HL-60/S4 treated with phorbol 12-myristate 13-acetate at 8.2 ng/mL for 4 days and 3 days (cell line): ENCODE results near the gene CAMK2N1.

Experiments
- in situ Hi-C: fragments of 300-500 bp; cut with MboI; formaldehyde crosslinking; loops from 2 replicates; pipeline ENCODE4 v1.15.0; 2022; ENCODE audit warnings: low sequenced_read_pairs

The CAMK2N1 gene

DNA sequence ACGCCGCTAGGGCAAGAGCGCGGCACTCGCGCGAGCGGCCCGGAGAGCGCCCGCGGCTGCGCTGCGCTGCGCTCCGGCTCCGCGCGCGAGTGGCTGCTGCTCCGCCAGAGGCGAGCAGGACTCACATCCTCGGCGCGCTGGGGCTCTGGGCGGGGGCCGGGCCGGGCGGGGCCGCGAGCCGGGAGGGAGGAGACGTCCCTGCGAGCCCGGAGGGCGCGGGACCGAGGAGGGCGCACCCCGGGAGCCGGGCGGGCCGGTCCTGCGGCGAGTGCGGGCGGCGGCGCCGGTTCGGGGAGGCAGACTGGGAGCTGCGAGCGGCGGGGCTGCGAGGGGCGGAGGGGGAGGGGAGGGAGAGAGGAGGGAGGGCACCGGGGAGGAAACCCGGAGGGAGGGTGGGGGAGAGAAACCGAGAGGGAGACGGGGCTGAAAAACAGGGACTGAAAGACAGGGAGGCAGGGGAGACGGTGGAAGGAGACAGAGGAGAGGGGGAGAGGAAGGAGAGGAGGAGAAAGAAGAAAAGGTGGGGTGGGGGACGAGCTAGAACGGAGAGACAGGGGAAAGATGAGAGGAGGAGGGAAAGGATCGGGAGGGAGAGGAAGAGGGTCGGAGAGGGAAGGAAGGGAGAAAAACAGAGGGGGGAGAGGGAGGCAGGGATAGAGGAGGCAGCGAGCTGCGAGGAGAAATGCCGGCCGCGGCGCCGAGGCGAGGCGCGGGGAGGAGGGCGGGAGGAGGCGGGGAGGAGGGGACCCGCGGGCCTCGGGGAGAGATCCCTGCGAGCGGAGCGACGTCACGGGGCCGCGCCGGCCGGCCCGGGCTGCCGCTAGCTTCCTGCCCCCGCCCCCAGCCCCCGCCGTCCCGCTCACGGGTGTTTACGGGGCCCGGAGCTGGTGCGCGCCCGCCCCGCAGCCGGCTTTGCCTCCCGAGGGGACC is at the start of gene CAMK2N1:
Gene CAMK2N1, minus strand, starts transcription at position 684 of the 930 bp plus-strand sequence. CDS start 831 bp downstream, outside the sequence.
- in situ Hi-C loops, result no loop called here

GRCh38 chr1:20534659-20535417 is 48.8 kb upstream of the CAMK2N1 start:
- in situ Hi-C loops, result no loop called here

DNA sequence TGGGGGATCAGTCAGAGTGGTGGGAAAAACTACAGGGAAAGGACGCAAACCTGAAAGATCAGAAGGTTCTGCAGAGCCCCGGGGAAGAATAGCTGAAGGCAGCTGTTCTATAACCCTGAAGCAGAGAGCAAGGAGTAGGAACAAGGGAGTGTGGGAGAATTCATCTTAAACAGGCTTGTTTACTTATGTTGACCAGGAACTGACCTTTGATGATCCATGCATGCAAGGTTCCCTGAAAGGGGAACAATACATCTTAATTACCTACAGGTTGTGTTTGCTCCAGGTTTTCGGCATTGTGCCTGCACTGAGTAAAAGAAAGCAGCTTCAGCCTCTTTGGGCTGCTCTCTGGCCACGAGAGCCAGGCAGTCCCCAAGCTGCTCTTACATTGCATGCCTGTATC is 47.6 kb upstream of the CAMK2N1 start:
- in situ Hi-C loops, result no loop called here

DNA sequence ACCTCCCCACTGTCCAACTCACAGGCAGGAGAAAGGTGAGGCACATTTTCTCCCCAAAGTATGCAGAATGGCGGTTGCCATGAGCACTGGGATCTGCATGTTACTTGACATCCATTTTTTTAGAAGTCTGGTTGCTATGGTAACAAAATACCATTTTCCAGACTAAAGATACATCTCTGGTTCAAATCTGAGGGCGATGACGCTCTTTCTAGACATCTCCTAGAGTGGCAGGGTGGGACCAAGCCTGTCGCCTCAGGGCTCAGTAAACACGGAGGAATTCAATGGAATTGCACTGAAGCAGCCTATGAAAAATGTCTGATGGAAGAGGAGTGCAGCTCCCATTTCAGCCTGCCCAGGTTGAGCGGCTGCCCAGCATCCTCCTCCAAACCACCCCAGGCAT is 44.9 kb upstream of the CAMK2N1 start:
- in situ Hi-C loops, result no loop called here

DNA sequence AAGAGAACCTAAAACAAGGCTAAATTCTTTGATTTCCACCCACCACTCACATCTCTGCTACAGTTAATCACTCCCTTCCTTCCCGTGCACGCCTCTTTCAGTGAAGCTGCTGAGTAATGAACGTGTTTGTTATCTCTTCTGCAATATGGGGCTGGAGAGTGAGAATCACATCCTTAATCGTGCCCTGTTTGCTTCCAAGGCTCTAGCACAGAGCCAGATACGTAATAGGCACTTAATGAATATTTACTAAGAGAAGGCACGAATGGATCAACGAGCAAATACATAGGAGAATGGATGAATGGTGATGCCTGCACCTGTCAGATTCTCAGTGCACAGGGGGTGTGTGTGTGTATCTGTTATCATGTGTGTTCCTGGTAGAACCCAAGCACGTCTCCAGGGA is 44.3 kb upstream of the CAMK2N1 start:
- in situ Hi-C loops, result no loop called here

DNA sequence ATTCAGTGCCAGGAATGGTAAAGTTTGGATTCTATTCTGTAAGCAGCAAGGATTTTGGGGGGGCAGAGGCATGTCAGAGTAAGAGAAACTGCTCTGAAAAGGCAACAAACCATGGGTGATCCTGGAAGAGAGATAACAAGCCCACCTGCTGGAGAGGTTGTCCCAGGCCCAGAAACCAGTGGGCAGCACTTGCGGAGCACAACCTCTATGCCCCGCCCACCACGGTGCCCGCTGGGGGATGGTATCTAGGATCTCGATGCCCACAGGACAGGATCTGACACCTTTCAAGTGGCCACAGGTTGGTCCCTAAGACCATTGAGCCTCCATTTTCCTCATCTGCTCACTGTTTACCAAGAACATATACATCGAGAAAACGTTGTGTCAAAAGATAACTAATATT is 42.2 kb upstream of the CAMK2N1 start:
- in situ Hi-C loops, result no loop called here

- in situ Hi-C loops, result no loop called here
Observed at GRCh38 chr1:20526267-20526666, 40.3 kb upstream of the CAMK2N1 start.

- in situ Hi-C loops, result loop anchor here (5.0 kb wide), 1 partner anchor 115 kb away; no protein-coding TSS in a partner anchor
Observed at GRCh38 chr1:20521960-20522861, 36.2 kb upstream of the CAMK2N1 start.

DNA sequence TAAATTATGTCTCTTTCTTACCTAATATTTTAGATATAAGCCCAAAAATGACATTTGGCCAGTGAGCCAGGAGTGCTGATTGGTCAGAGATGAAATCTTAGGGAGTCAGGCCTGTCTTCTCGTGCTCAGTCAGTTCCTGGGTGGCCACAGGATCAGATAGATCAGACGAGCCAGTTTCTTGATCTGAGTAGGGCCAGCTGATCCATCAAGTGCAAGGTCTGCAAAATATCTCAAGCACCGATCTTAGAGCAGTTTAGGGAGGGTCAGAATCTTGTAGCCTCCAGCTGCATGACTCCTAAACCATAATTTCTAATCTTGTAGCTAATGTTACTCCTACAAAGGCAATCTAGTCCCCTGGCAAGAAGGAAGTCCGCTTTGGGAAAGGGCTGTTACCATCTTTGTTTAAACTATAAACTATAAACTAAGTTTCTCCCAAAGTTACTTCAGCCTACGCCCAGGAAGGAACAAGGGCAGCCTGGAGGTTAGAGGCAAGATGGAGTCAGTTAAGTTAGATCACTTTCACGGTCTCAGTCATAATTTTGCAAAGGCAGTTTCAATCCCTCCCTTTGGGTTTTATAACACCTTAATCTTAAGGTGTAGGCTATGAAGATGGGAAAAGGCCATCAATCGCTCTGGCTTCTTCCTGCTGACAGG is 33.7 kb upstream of the CAMK2N1 start:
- in situ Hi-C loops, result loop anchor here (5.0 kb wide), 1 partner anchor 118 kb away; no protein-coding TSS in a partner anchor

- in situ Hi-C loops, result no loop called here
Observed at GRCh38 chr1:20511518-20512428, 25.8 kb upstream of the CAMK2N1 start.

- in situ Hi-C loops, result no loop called here
Observed at GRCh38 chr1:20508411-20508771, 22.4 kb upstream of the CAMK2N1 start.

DNA sequence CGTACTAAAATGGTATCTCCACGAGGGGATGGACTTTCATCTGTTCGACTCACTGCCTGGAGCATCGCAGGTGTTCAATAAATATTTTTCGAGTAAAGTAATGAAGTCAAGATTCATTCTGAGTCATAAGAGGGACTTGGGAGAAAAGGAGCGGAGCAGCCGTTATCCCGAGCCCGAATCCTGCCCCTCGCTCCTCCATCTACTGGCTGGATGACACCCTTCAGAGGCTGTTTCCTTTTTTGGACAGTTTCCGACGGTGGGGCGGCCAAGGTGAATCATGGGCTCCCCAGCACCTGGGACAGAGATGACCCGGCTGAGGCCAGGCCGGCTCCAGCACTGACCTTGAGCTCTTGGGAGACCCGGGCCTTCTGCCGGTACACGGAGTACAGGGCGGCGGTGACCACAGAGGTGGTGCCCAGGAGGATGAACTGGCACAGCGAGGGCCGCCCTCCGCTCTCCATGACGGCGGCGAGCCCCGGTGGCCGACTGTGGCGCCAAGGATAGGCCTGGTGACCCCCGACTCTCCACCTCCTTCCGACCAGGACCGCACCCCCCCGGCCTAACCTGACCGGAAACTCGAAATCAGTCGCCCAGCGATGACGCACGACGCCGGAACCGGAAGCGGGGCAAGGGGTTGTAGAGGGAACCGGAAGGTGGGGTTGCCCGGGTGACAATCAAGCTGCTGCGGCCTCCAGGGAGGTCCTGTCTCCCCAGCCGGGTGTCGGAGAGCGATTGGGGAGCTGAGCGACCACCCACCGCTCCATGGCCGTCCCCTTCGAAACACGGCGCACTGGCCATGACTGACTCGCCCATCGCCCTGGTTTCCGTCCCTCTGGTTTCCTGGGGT is 21.8 kb upstream of the CAMK2N1 start, which contains the start of gene MUL1:
Gene MUL1, minus strand, starts transcription at position 588 of the 847 bp plus-strand sequence. Its CDS starts 127 bp downstream, at position 461.
- in situ Hi-C loops, result no loop called here

- in situ Hi-C loops, result no loop called here
Observed at GRCh38 chr1:20507248-20507563, 21.2 kb upstream of the CAMK2N1 start.

DNA sequence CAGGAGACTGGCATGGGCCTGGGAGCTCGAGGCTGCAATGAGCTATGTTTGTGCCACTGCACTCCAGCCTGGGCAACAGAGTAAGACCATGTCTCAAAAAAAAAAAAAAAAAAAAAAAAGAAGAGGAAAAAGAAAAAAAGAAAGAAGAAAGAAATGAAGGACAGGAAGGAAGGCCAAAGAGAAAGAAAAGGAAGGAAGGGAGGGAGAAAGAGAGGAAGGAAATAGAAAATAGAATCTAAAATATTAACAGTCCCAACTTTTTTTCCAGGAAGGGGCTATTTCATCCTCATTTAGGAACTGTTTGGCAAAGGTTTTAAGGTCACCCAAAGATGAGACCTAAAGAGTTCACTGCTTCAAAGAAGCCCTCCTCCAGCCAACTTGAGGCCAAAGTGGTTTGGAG is 19.5 kb upstream of the CAMK2N1 start:
- in situ Hi-C loops, result no loop called here

GRCh38 chr1:20500716-20501115 is 14.7 kb upstream of the CAMK2N1 start:
- in situ Hi-C loops, result loop anchor here (5.0 kb wide), 1 partner anchor 288 kb away; no protein-coding TSS in a partner anchor

DNA sequence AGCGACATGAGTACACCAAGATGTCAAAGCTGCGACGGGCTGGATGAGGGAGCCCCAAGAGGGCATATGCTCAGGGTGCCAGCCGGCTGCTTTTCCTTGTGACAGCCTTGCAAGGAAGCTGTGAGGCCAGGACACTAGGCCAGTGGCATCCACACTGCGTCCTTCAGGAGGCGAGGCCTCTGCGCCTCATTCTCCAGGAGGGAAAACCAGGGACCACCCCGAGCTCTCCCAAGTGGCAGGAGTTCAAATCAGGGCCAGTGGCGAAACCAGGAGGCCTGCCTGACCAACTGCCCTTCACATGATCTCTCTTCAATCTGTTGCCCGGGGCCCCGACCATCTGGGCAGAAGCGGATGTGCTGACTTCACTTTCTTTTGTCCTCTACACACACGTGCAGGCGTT is 13.7 kb upstream of the CAMK2N1 start:
- in situ Hi-C loops, result loop anchor here (5.0 kb wide), 1 partner anchor 287 kb away; no protein-coding TSS in a partner anchor

GRCh38 chr1:20499105-20499504 is 13.1 kb upstream of the CAMK2N1 start:
- in situ Hi-C loops, result no loop called here

GRCh38 chr1:20498116-20498515 is 12.1 kb upstream of the CAMK2N1 start:
- in situ Hi-C loops, result no loop called here
